GM19099 (cell line): ENCODE results near the gene SALL3.

ENCODE experiments used
- POLR2A ChIP-seq: IDR thresholded peaks from 3 replicates; pipeline ENCODE4 v1.6.1; 2011; ENCODE audit warnings: low read depth; ENCODE audit not compliant: insufficient read length; ENCODE audit errors: extremely low read depth

Gene SALL3

DNA sequence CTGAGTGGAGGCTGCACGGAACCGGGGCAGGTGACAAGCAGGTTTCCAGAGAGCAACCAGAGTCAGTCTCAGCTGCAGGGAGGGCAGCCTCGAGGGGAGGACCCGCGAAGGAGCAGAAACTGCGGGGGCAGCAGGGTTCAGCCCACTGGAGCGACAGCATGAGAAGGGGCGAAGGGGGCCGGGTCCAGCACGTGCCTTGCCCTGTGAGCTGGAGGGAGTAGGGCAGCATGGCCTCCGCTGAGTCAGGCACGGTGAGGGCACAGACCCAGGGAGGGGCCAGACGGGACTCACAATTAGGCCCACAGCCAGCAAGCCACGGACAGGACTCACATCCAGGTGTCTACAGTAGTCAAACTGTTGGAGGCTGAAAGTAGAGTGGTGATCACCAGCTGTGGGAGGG is 66.9 kb downstream of the SALL3 start:
- no peak for TF ChIP-seq POLR2A

DNA sequence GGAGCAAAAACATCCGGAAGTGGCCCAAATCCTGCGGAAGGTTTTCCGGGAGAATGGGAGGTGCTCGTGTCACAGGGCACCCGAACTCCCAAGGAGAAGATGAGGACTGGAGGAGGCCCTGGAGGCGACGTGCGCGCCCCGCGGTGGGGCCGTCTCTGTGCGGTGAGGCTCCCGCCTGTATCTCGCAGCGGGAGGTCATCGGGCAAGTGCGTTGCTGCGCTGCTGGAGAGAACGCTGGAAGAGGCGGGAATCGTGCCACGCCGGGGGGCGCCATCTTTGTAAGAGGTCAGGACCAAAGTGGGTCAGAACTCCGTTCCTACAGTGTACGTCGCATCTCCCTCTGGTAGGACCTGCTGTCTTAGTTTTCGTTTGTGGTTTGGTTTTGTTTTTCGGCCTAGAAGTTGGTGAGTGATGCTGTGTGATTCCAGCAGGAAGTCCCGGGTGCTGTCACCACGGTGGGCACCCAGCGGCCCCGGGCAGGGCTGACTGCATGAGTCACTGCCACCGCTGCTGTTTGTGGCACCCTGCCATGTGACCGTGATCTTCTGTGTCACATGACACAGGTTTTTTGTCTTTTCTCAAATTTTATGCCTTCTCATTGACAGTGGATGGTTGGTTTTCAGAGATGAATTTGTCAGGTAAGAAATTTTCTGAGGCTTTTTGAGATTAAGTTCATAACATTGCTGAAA is 68.1 kb downstream of the SALL3 start:
- TF ChIP-seq POLR2A: no peak

DNA sequence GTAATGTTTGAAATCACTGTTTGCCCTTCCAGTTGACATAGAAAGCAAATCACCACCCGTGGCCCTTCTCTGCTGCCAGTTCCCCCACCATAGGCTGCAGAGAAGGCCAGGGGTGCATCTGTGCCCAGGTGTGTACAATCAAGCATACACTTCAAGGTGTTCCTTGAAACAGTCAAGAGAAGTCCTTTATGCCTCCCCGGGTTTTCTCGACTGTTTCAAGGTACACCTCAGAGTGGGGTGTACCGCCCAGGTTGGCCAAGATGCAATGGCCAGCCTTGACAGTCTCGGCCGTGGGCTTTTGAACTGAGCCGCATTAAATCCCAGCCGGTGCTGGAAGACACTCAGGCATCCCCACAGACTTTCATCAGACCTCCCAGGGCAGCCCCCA is 68.6 kb downstream of the SALL3 start:
- no peak for TF ChIP-seq POLR2A

DNA sequence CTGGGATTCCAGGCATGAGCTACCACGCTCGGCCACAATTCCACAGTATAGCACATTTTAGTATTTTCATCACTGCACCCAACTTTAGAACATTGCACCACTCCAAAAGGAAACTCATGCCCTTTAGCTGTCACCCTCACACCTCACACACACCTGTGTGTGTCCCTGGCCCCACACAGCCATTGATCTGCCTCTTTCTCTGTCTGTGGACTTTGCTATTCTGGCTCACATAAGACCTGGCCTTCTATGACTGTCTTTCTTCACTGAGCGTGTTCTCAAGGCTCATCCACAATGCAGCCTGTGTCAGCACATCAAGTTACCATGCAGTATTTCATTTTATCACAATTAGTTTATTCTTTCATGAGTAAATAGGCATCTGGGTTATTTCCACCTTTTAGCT is 69.9 kb downstream of the SALL3 start:
- TF ChIP-seq POLR2A: no peak
